ENCODE results near the gene IL1B.

Gene IL1B

GRCh38 chr2:112876971-112877361 lies 40.4 kb upstream of the IL1B start:
- H3K36me3 ChIP-seq (ENCODE audit: control insufficient read depth, insufficient read depth, low read length): no peaks in the 10 kb centered on the region
- H3K4me3 ChIP-seq (replicated peaks; ENCODE audit: low read depth, low read length): no peak overlapping the region
- no peak for TF ChIP-seq CTCF (IDR thresholded peaks at IDR 0.05; ENCODE audit: insufficient read depth, low read length, poor library complexity, severe bottlenecking)
- DNase-seq (ENCODE audit: extremely low read depth, insufficient read length): no peak
- no peaks in the 10 kb centered on the region for H3K27me3 ChIP-seq (replicated peaks; ENCODE audit: control insufficient read depth, insufficient read depth, low read length)

- DNase-seq (ENCODE audit: extremely low read depth, insufficient read length): no peak
- no peak for TF ChIP-seq CTCF (IDR thresholded peaks at IDR 0.05; ENCODE audit: insufficient read depth, low read length, poor library complexity, severe bottlenecking)
- Histone ChIP-seq H3K36me3 (ENCODE audit: control insufficient read depth, insufficient read depth, low read length) (no peaks in the 10 kb centered on the region), H3K4me3 (replicated peaks; ENCODE audit: low read depth, low read length) (no peak overlapping the region), H3K27me3 (replicated peaks; ENCODE audit: control insufficient read depth, insufficient read depth, low read length) (no peaks in the 10 kb centered on the region)
Measured at GRCh38 chr2:112876257-112876970, 39.8 kb upstream of the IL1B start.

GRCh38 chr2:112870841-112871835 lies 34.6 kb upstream of the IL1B start:
- Histone ChIP-seq H3K36me3 (ENCODE audit: control insufficient read depth, insufficient read depth, low read length) (no peaks in the 10 kb centered on the region), H3K27me3 (replicated peaks; ENCODE audit: control insufficient read depth, insufficient read depth, low read length) (no peaks in the 10 kb centered on the region), H3K4me3 (replicated peaks; ENCODE audit: low read depth, low read length) (no peak overlapping the region)
- no peak for DNase-seq (ENCODE audit: extremely low read depth, insufficient read length)
- no peak for TF ChIP-seq CTCF (IDR thresholded peaks at IDR 0.05; ENCODE audit: insufficient read depth, low read length, poor library complexity, severe bottlenecking)

- no peaks in the 10 kb centered on the region for H3K36me3 ChIP-seq (ENCODE audit: control insufficient read depth, insufficient read depth, low read length)
- DNase-seq (ENCODE audit: extremely low read depth, insufficient read length): no peak
- H3K4me3 ChIP-seq (replicated peaks; ENCODE audit: low read depth, low read length): no peak overlapping the region
- TF ChIP-seq CTCF (IDR thresholded peaks at IDR 0.05; ENCODE audit: insufficient read depth, low read length, poor library complexity, severe bottlenecking): no peak
- H3K27me3 ChIP-seq (replicated peaks; ENCODE audit: control insufficient read depth, insufficient read depth, low read length): no peaks in the 10 kb centered on the region
Measured at GRCh38 chr2:112869258-112869842, 32.8 kb upstream of the IL1B start.

GRCh38 chr2:112867701-112868631 lies 31.4 kb upstream of the IL1B start:
- no peaks in the 10 kb centered on the region for H3K27me3 ChIP-seq (replicated peaks; ENCODE audit: control insufficient read depth, insufficient read depth, low read length)
- no peak for TF ChIP-seq CTCF (IDR thresholded peaks at IDR 0.05; ENCODE audit: insufficient read depth, low read length, poor library complexity, severe bottlenecking)
- no peaks in the 10 kb centered on the region for H3K36me3 ChIP-seq (ENCODE audit: control insufficient read depth, insufficient read depth, low read length)
- no peak overlapping the region for H3K4me3 ChIP-seq (replicated peaks; ENCODE audit: low read depth, low read length)
- no peak for DNase-seq (ENCODE audit: extremely low read depth, insufficient read length)

Measured in GM06990 (cell line).